Gastroesophageal sphincter (tissue), 3 donors: ENCODE data around the gene ZW10.

ENCODE experiments used
- CTCF ChIP-seq, 4 experiments: fragments of 200-600 bp in 2 of 4; fragments of 450-650 bp in 2 of 4; sonication (generic) in 1 of 4; IDR thresholded peaks; one replicate each; pipeline ENCODE4 v1.5.1; 2017 to 2019; ENCODE audit warnings: antibody characterized with exemption in 4 of 4, mild to moderate bottlenecking in 2 of 4, moderate library complexity in 2 of 4
- EP300 ChIP-seq: sonication (generic); formaldehyde crosslinking; IDR thresholded peaks from one replicate; pipeline ENCODE4 v1.6.1; 2017; ENCODE audit warnings: antibody characterized with exemption, mild to moderate bottlenecking
- POLR2A ChIP-seq, 2 donors: fragments of 450-650 bp; IDR thresholded peaks; one replicate each; pipeline ENCODE4 v1.6.1; 2017; ENCODE audit warnings: antibody characterized with exemption in 2 of 2, mild to moderate bottlenecking in 2 of 2, moderate library complexity in 1 of 2
- POLR2AphosphoS5 ChIP-seq: sonication (generic); formaldehyde crosslinking; IDR thresholded peaks from one replicate; pipeline ENCODE4 v1.6.1; 2017; ENCODE audit warnings: antibody characterized with exemption

GRCh38 chr11:113705871-113706655 is 67.4 kb downstream of the ZW10 start, which contains the start of gene TMPRSS5:
- TF ChIP-seq CTCF (IDR thresholded peaks at IDR 0.05) (no peak), POLR2AphosphoS5 (no peak), POLR2A (IDR thresholded peaks at IDR 0.05) (no peak), EP300 (no peak)
